ENCODE data around the gene TIPARP. TPM values are rescaled to one million over a fixed set of nuclear protein-coding genes. Genes with fewer than 3 reads are reported as not detected.

Gene TIPARP
- total and polyA plus RNA-seq, 2 of the 8 experiments (the other 6 are each of a cell fraction or from before 2014, with no cell fraction given): 1.6 to 5.8 TPM

DNA sequence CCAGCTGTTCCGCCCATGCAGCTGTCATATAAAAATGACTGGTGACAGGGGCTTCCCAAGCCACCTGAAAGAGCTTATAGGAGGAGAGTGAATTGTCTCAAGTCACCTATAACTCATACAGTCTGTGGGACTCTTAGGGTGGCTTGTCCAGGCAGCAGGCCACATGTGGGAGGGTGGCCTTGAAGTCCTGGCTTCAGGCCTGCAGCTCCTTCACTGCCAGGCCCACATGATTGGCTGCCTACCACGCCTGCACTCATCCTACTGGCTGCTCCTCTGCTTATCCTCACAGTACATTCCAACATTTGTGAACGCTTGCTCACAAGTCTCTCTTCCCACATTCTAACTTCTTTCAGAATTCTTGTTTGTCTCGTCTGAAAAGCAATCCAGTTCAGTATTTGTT lies 41.1 kb upstream of the TIPARP start:
- no peak overlapping the region for H2BK120ac ChIP-seq (replicated peaks; ENCODE audit: low read depth, low read length)
- H3K4me1 ChIP-seq (replicated peaks in 1 of 4; ENCODE audit: control insufficient read depth in 3 of 4, insufficient read depth in 4 of 4, low read length in 3 of 4): peaks cover 0 to 11% (median 5%) of the 10 kb centered on the region in 4 experiments; a peak in 4 of 7 replicates
- no peak overlapping the region for H3K4me3 ChIP-seq (ENCODE audit: extremely low read depth in 1 of 4, insufficient read depth in 2 of 4, low read depth in 3 of 4, low read length in 4 of 4)
- no peak overlapping the region for H2AFZ ChIP-seq (ENCODE audit: low read length)
- no peaks in the 10 kb centered on the region for H3K79me2 ChIP-seq (ENCODE audit: control insufficient read depth in 1 of 2, insufficient read depth in 2 of 2, low read length in 2 of 2)
- H3K18ac ChIP-seq (ENCODE audit: extremely low read depth, low read length): no peak overlapping the region
- FAIRE-seq: no peak
- POLR2A ChIA-PET (ENCODE audit: partially characterized antibody): no interaction called here
- no peaks in the 10 kb centered on the region for H3K36me3 ChIP-seq (ENCODE audit: control insufficient read depth in 2 of 4, insufficient read depth in 4 of 4, low read length in 3 of 4)
- no peak overlapping the region for H3K4me2 ChIP-seq (ENCODE audit: insufficient read depth in 1 of 2, low read depth in 2 of 2, low read length in 2 of 2)
- H3K9ac ChIP-seq (replicated peaks in 1 of 4; ENCODE audit: extremely low read depth in 1 of 4, low read depth in 3 of 4, low read length in 3 of 4): no peak overlapping the region
- no peaks in the 10 kb centered on the region for H3K23me2 ChIP-seq (ENCODE audit: low read depth, low read length)
- no peak for DNase-seq (ENCODE audit: low read depth in 1 of 2, low spot score in 2 of 2)
- no peak overlapping the region for H3K56ac ChIP-seq (replicated peaks; ENCODE audit: insufficient read length, low read depth, low read length)
- no peak overlapping the region for H3K23ac ChIP-seq (ENCODE audit: insufficient read length)
- no peak overlapping the region for H4K91ac ChIP-seq (replicated peaks; ENCODE audit: insufficient read length, low read length)
- H2BK12ac ChIP-seq (ENCODE audit: low read depth, low read length): no peak overlapping the region
- CTCF ChIA-PET (ENCODE audit: partially characterized antibody): no interaction called here
- TF ChIP-seq, protein P1, sequence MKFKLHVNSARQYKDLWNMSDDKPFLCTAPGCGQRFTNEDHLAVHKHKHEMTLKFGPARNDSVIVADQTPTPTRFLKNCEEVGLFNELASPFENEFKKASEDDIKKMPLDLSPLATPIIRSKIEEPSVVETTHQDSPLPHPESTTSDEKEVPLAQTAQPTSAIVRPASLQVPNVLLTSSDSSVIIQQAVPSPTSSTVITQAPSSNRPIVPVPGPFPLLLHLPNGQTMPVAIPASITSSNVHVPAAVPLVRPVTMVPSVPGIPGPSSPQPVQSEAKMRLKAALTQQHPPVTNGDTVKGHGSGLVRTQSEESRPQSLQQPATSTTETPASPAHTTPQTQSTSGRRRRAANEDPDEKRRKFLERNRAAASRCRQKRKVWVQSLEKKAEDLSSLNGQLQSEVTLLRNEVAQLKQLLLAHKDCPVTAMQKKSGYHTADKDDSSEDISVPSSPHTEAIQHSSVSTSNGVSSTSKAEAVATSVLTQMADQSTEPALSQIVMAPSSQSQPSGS (IDR thresholded peaks at IDR 0.05; ENCODE audit: low read length): no peak
- no peak for TF ChIP-seq RAD21 (IDR thresholded peaks at IDR 0.05 in 1 of 2, conservative IDR thresholded peaks at IDR 0.05 in 1 of 2; ENCODE audit: low read depth in 2 of 2, low read length in 2 of 2)
- TF ChIP-seq ASH2L (IDR thresholded peaks at IDR 0.05; ENCODE audit: low read length): no peak
- TF ChIP-seq EP300 (IDR thresholded peaks at IDR 0.05; ENCODE audit: borderline replicate concordance in 1 of 2, low read depth in 2 of 2, low read length in 2 of 2): no peak
- TF ChIP-seq CEBPB (IDR thresholded peaks at IDR 0.05; ENCODE audit: low read depth, low read length): no peak
- H2AK5ac ChIP-seq (ENCODE audit: low read depth, low read length): no peak overlapping the region
- no peak overlapping the region for H3K27ac ChIP-seq (ENCODE audit: low read depth, low read length)
- no peak overlapping the region for H3K14ac ChIP-seq (ENCODE audit: insufficient read length)
- no peaks in the 10 kb centered on the region for H3K27me3 ChIP-seq (replicated peaks in 1 of 4; ENCODE audit: control insufficient read depth in 3 of 4, extremely low read depth in 1 of 4, insufficient read depth in 3 of 4, low read length in 3 of 4)
- no peak overlapping the region for H2BK20ac ChIP-seq (ENCODE audit: low read length)
- H4K5ac ChIP-seq (ENCODE audit: insufficient read length, low read depth, low read length): no peak overlapping the region
- 84% methylated on average over 4 of the region's 4 CpGs; no CpG with 5 or more reads in 1 of the 2 experiments for WGBS, 2 experiments (ENCODE audit: extremely low coverage in 1 of 2, insufficient coverage in 1 of 2, insufficient read length in 1 of 2, insufficient replicate concordance in 2 of 2, low coverage in 1 of 2, low lambda C conversion rate in 2 of 2, missing lambda C conversion rate in 1 of 2)
- H4K20me1 ChIP-seq (replicated peaks in 1 of 2; ENCODE audit: control insufficient read depth in 1 of 2, insufficient read depth in 2 of 2, low read length in 2 of 2): no peaks in the 10 kb centered on the region
- H3K4ac ChIP-seq (replicated peaks; ENCODE audit: insufficient read length, low read depth, low read length): no peak overlapping the region
- no peaks in the 10 kb centered on the region for H3K9me3 ChIP-seq (ENCODE audit: insufficient read depth in 2 of 2, low read depth in 1 of 2, low read length in 1 of 2)
- no peaks in the 10 kb centered on the region for H3K79me1 ChIP-seq (ENCODE audit: low read depth, low read length)
- H2BK15ac ChIP-seq (ENCODE audit: low read length): no peak overlapping the region
- H4K8ac ChIP-seq (ENCODE audit: extremely low read depth, insufficient read depth, low read length): no peak overlapping the region
- H2BK5ac ChIP-seq (ENCODE audit: low read depth, low read length): no peak overlapping the region
